GM13977 (cell line): ENCODE results near the gene UBE3D.

Experiments used
- DNase-seq: peaks from one replicate; pipeline ENCODE4 v3.0.0; 2012; ENCODE audit warnings: low spot score
- CTCF ChIP-seq: IDR thresholded peaks from 2 replicates; pipeline ENCODE4 v1.5.1; 2012; ENCODE audit warnings: mild to moderate bottlenecking, control low read depth; ENCODE audit not compliant: insufficient read depth; ENCODE audit errors: extremely low read depth, missing control alignments
- in situ Hi-C: fragments of 300-500 bp; cut with MboI; formaldehyde crosslinking; loops from one replicate; pipeline ENCODE4 v1.12.0; 2022; ENCODE audit warnings: low sequenced_read_pairs, low pct_unique_long_range_greater_than_20kb, mixed read lengths, inconsistent platforms; ENCODE audit not compliant: unreplicated experiment

The UBE3D gene

DNA sequence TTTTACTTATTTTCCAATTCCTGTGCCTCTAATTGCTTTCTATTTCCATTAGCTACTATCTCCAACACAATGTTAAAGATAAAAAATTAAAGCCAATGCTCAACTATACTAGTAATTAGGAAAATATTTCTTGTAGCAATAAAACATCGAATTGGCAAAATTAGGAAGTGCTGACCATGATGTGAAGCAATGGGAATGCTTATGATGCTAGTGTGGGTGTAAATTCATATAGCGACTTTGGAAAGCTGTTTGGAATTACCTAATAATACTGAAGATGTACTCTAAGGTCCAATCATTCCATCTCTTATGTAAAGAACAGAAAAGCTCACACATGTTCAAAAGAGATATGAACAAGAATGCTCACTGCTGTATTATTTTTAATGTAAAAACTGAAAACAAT is 78.2 kb downstream of the UBE3D start:
- no peak for TF ChIP-seq CTCF
- in situ Hi-C loops, result no loop called here

DNA sequence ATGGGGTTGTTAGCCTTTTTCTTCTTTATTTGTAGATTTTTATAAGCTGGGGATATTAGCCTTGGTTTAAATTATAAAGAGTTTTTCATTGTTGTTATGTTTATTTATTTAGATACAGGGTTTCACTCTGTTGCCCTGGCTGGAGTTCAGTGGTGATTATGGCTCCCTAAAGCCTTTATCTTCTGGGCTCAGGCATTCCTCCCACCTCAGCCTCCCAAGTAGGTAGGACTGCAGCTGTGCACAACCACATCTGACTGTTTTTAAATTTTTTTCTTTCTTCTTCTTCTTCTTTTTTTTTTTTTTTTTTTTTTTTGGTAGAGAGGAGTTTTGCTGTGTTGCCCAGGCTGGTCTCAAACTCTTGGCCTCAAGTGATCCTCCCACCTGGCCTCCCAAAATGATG is 80.9 kb downstream of the UBE3D start:
- TF ChIP-seq CTCF, result no peak
- no peak for DNase-seq
- in situ Hi-C loops, result no loop called here

More for the DNA sequence above, 78.2 kb downstream of the UBE3D start:
- DNase-seq, result no peak

DNA sequence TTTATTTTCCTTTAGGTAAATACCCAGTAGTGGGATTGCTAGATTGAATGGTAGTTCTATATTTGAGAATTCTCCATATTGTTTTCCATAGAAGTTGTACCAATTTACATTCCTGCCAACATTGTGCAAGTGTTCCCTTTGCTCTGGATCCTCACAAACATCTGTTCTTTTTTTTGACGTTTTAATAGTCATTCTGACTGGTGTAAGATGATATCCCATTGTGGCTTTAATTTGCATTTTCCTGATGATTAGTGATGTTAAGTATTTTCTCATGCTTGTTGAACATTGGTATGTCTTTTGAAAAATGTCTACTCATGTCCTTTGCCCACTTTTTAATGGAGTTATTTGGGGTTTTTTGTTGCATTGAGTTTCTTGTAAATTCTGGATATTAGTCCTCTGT is 85.6 kb downstream of the UBE3D start:
- TF ChIP-seq CTCF, result no peak
- no peak for DNase-seq
- in situ Hi-C loops, result no loop called here

DNA sequence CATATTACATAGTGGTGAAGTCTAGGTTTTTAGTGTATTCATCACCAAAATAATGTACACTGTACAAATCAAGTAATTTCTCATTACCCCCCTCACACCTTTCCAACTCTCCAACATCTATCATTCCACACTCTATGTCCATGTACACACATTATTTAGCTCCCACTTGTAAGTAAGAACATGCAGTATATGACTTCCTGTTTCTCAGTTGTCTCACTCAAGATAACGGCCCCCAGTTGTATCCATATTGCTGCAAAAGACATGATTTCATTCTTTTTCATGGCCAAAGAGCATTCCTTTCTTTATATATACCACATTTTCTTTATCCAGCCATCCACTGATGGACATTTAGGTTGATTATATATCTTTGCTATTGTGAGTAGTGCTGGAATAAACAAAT is 86.0 kb downstream of the UBE3D start:
- in situ Hi-C loops, result no loop called here
- TF ChIP-seq CTCF, result no peak
- DNase-seq, result no peak

DNA sequence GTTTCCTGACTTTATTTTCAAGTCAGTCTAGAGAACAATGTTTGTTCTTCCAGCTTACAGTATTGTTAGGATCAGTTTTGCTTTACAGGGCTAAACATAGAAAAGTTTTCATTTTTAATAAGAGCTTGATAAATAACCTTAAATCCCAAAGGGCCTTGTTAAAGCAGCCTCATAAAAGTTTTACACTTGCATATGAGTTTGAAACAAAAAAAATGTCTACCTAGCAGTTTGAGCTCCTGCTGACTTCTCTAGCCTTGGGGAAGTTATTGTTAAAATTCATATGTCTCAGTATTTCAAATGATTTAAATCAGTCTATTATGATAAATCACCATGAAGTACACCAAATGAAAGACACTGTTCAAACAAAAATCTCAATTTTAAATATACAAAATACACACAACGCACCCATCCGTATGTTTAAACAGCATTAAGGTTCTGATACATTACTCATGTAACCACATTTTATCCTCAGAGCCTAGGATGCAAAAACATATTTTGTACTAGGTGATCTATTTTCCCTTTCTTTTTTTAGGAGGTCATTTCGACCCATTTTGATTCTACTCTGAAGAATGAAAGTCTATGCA is 87.2 kb downstream of the UBE3D start:
- TF ChIP-seq CTCF, result no peak
- DNase-seq, result no peak
- in situ Hi-C loops, result no loop called here

DNA sequence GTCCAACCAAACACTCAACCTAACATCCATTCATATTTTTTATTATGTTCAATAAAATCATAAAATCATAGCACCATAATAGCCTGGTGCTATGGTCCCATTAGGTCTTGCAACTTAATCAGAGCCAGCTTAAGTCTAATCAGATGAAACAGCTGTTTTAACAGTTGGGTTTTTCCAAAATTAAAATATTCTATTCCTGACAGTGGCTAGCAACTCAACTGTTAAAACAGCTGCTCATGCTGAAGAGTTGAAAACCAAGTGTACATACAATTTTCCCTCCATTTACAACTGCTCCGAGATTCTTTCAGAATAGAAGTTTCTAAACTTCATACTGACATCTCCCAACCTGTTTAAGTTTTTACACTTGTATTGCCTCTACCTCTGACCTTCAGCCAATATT is 89.5 kb downstream of the UBE3D start:
- TF ChIP-seq CTCF, result no peak
- in situ Hi-C loops, result no loop called here
- DNase-seq, result no peak

DNA sequence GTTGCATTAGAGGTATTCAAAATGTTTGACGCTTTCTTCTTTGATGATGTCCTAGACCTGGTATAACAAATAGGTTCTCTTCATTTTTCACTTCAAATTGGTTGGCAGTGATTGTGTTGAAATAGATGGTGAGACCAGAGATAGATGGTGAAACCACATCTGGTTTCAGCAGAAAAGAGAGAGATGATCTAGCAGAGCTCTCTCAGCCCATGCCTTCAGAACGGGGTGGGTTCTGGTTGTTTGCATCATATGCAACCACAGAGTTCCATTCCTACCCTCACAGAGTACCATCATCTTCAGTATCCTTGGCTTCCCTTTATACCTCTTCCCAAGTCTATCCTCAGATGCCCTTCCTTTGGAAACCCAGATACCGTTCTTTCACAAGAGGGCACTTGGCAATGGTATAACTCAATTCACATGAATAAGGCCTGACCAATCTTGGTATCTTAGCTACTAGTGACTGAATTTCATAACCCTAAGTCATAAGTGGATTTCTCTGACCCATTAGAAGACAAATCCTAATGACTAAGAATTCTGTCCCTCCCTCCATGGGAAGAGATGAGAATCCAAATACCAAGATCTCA is 93.7 kb downstream of the UBE3D start:
- no peak for TF ChIP-seq CTCF
- DNase-seq, result no peak
- in situ Hi-C loops, result no loop called here
